Caco-2 (cell line): ENCODE results near the gene GFY. TPM values are rescaled to one million over a fixed set of nuclear protein-coding genes. Genes with fewer than 3 reads are reported as not detected.

Source experiments
- BruUV-seq: library from RNA; stranded (reverse); fragments of 400-500 nt; replicated peaks from 2 replicates; lab custom pipeline; 2021; lab: Mats Ljungman, UMichigan
- CTCF ChIA-PET: fragments of 300-600 bp; sonication (Branson Sonifier 250); formaldehyde crosslinking; loops from one replicate; lab custom pipeline; 2022; ENCODE audit warnings: antibody characterized with exemption; lab: Charles Lee
- POLR2A ChIA-PET: fragments of 300-600 bp; sonication (Branson Sonifier 250); formaldehyde crosslinking; loops from one replicate; lab custom pipeline; 2022; ENCODE audit warnings: antibody characterized with exemption; lab: Charles Lee
- DNase-seq, 2 experiments: peaks; one replicate each; pipeline versions ENCODE4 v3.0.0 to v3.0.0-alpha.2; 2020 to 2022
- H3K27me3 ChIP-seq: replicated peaks from 2 replicates; pipeline ENCODE4 v1.6.0; 2011; ENCODE audit warnings: low read length; ENCODE audit not compliant: control insufficient read depth, insufficient read depth
- H3K36me3 ChIP-seq: 2 replicates; pipeline ENCODE4 v1.5.1; 2011; ENCODE audit warnings: low read length; ENCODE audit not compliant: control insufficient read depth, insufficient read depth
- H3K4me1 ChIP-seq: fragments of 250-450 bp; sonication (Bioruptor Pico); 2 replicates; pipeline ENCODE4 v1.5.1; 2020; ENCODE audit warnings: mild to moderate bottlenecking
- H3K4me3 ChIP-seq: 2 replicates; pipeline ENCODE4 v1.5.1; 2011; ENCODE audit warnings: low read depth, mild to moderate bottlenecking, control low read depth, low read length
- H3K9me3 ChIP-seq: fragments of 250-450 bp; sonication (Bioruptor Pico); 2 replicates; pipeline ENCODE4 v1.5.1; 2020; ENCODE audit warnings: mild to moderate bottlenecking, moderate library complexity
- H3K27ac Mint-ChIP-seq: one replicate; pipeline ENCODE4 v1.8.0; 2022; ENCODE audit warnings: mixed read lengths; ENCODE audit not compliant: unreplicated experiment
- H3K27me3 Mint-ChIP-seq: one replicate; pipeline ENCODE4 v1.8.0; 2022; ENCODE audit warnings: mixed read lengths; ENCODE audit not compliant: insufficient read depth, unreplicated experiment
- H3K36me3 Mint-ChIP-seq: one replicate; pipeline ENCODE4 v1.8.0; 2022; ENCODE audit warnings: mild to moderate bottlenecking, mixed read lengths; ENCODE audit not compliant: insufficient read depth, unreplicated experiment
- H3K4me1 Mint-ChIP-seq: one replicate; pipeline ENCODE4 v1.8.0; 2022; ENCODE audit warnings: low read depth, mixed read lengths; ENCODE audit not compliant: unreplicated experiment
- H3K4me3 Mint-ChIP-seq: one replicate; pipeline ENCODE4 v1.8.0; 2022; ENCODE audit warnings: mild to moderate bottlenecking, moderate library complexity, mixed read lengths; ENCODE audit not compliant: unreplicated experiment
- H3K9me3 Mint-ChIP-seq: one replicate; pipeline ENCODE4 v1.8.0; 2022; ENCODE audit warnings: mixed read lengths; ENCODE audit not compliant: unreplicated experiment
- intact Hi-C: fragments of 100-400 bp; cut with micrococcal nuclease; formaldehyde crosslinking; loops from one replicate; pipeline ENCODE4 v1.10.0; 2022; ENCODE audit not compliant: unreplicated experiment
- total RNA-seq: library from RNA; stranded (reverse); gene quantifications from 2 replicates; pipeline ENCODE4 v1.2.3, GENCODE V29; 2022
- TF ChIP-seq, protein P1 (sequence below), 2 experiments: fragments of 200-600 bp in 1 of 2; IDR thresholded peaks; 1 replicate in 1 of 2; 2 replicates in 1 of 2; pipeline versions ENCODE4 v1.5.1 to v1.8.0; 2011 to 2022; ENCODE audit warnings: antibody characterized with exemption in 1 of 2, control low read depth in 1 of 2, inconsistent platforms in 1 of 2, low read depth in 1 of 2, low read length in 1 of 2, mild to moderate bottlenecking in 1 of 2, moderate library complexity in 1 of 2; ENCODE audit not compliant: insufficient read depth in 1 of 2, severe bottlenecking in 1 of 2, unreplicated experiment in 1 of 2

The GFY gene
- total RNA-seq, 1 experiment from 2014 or later = 0.25 TPM

DNA sequence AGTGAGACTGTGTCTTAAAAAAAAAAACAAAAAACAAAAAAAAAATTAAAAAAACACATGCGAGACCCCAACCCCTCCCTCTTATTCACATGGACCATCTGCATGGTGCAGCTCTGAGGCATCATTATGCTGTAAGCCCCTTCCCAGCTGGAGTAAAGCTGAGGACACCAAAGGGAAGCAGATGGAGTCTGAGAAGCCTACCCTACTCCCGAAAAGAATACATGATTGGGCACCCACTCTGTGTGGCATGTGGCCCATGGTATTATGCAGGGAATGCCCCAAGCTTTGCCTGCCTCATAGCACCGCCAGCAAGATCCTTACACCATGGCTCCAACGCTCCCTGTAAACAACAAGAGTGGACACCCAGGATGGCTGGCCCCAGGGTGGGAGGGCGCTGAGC lies 6.7 kb upstream of the GFY start:
- TF ChIP-seq, protein P1, sequence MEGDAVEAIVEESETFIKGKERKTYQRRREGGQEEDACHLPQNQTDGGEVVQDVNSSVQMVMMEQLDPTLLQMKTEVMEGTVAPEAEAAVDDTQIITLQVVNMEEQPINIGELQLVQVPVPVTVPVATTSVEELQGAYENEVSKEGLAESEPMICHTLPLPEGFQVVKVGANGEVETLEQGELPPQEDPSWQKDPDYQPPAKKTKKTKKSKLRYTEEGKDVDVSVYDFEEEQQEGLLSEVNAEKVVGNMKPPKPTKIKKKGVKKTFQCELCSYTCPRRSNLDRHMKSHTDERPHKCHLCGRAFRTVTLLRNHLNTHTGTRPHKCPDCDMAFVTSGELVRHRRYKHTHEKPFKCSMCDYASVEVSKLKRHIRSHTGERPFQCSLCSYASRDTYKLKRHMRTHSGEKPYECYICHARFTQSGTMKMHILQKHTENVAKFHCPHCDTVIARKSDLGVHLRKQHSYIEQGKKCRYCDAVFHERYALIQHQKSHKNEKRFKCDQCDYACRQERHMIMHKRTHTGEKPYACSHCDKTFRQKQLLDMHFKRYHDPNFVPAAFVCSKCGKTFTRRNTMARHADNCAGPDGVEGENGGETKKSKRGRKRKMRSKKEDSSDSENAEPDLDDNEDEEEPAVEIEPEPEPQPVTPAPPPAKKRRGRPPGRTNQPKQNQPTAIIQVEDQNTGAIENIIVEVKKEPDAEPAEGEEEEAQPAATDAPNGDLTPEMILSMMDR (IDR thresholded peaks at IDR 0.05; ENCODE audit: insufficient read depth in 1 of 2, low read depth in 1 of 2, low read length in 1 of 2, severe bottlenecking in 1 of 2, unreplicated experiment in 1 of 2) = no peak
- DNase-seq = no peak
- no peaks in the 10 kb centered on the region for H3K9me3 Mint-ChIP-seq
- intact Hi-C loops = no loop called here
- no peak overlapping the region for H3K4me3 Mint-ChIP-seq
- no peaks in the 10 kb centered on the region for H3K9me3 ChIP-seq
- peaks cover 34% of the 10 kb centered on the region for H3K27me3 Mint-ChIP-seq
- ChIA-PET CTCF (no interaction called here), POLR2A (no interaction called here)
- peaks cover 11% of the 10 kb centered on the region for H3K4me1 Mint-ChIP-seq
- H3K4me3 ChIP-seq = no peak overlapping the region
- H3K4me1 ChIP-seq = peaks cover 21% of the 10 kb centered on the region
- BruUV-seq = no TSS peak
- H3K27ac Mint-ChIP-seq = no peak overlapping the region
- H3K36me3 Mint-ChIP-seq = peaks cover 6% of the 10 kb centered on the region
- 0 out of 2 replicates have a peak, but pooled peaks cover 2% of the 10 kb centered on the region for H3K27me3 ChIP-seq
- no peaks in the 10 kb centered on the region for H3K36me3 ChIP-seq

DNA sequence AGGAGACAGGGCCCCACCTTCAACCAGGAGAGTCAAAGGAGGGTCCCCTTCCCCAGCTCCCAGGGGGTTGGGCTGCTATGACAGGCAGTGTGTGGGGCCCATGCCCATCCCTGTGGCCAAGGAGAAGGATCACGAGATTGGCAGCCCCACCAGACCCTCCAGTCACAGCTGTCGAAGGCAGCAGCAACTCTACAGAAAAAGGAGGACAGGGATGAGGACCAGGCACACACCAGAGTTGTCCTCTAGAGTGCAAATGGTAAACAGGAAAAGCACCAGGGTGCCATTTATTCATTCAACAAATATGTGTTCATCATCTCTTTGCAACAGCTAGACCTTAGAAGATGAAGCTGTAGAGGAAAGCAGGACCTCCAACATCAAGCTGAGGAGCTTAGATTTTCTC lies 6.0 kb upstream of the GFY start:
- H3K27ac Mint-ChIP-seq = no peak overlapping the region
- Histone ChIP-seq H3K4me3 (no peak overlapping the region), H3K27me3 (peaks cover 2% of the 10 kb centered on the region; the same call in 1 of the 2 replicates), H3K4me1 (peaks cover 24% of the 10 kb centered on the region), H3K36me3 (no peaks in the 10 kb centered on the region), H3K9me3 (no peaks in the 10 kb centered on the region)
- no TSS peak for BruUV-seq
- no peak for DNase-seq
- peaks cover 37% of the 10 kb centered on the region for H3K27me3 Mint-ChIP-seq
- H3K4me3 Mint-ChIP-seq = no peak overlapping the region
- CTCF ChIA-PET = interaction anchor here (0.6 kb wide), 1 partner anchor 33 kb away, joined by 5 read pairs; no protein-coding TSS in a partner anchor
- POLR2A ChIA-PET = no interaction called here
- H3K36me3 Mint-ChIP-seq = peaks cover 6% of the 10 kb centered on the region
- H3K9me3 Mint-ChIP-seq = no peaks in the 10 kb centered on the region
- peaks cover 15% of the 10 kb centered on the region for H3K4me1 Mint-ChIP-seq
- intact Hi-C loops = no loop called here
- TF ChIP-seq, protein P1 (IDR thresholded peaks at IDR 0.05; ENCODE audit: insufficient read depth in 1 of 2, low read depth in 1 of 2, low read length in 1 of 2, severe bottlenecking in 1 of 2, unreplicated experiment in 1 of 2) = no peak

DNA sequence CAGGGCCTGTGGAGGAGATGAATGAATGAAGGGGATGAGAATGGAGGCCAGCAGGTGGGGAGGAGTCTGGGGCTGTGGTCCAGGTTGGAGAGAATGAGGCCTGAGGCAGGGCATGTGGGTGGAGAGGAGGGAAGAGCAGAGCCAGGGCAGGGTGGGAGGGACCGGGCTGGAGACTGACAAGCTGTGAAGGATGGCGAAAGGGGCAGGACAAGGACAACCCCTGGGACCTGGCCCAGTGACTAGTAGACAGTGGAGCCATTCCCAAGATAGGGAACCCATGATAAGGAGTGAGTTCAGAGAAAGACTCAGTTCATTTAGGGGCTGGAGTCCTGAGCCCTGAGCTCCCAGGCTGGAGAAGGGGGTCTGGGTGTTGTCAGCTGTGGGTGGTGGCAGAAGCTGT lies 5.0 kb upstream of the GFY start:
- peaks cover 2% of the 10 kb centered on the region; the same call in 1 of the 2 replicates for H3K27me3 ChIP-seq
- H3K36me3 Mint-ChIP-seq = peaks cover 6% of the 10 kb centered on the region
- H3K27ac Mint-ChIP-seq = no peak overlapping the region
- no peak for DNase-seq
- H3K27me3 Mint-ChIP-seq = peaks cover 45% of the 10 kb centered on the region
- H3K36me3 ChIP-seq = no peaks in the 10 kb centered on the region
- H3K9me3 ChIP-seq = no peaks in the 10 kb centered on the region
- no peak overlapping the region for H3K4me3 Mint-ChIP-seq
- H3K4me3 ChIP-seq = no peak overlapping the region
- intact Hi-C loops = no loop called here
- BruUV-seq = no TSS peak
- CTCF ChIA-PET = no interaction called here
- POLR2A ChIA-PET = no interaction called here
- no peaks in the 10 kb centered on the region for H3K9me3 Mint-ChIP-seq
- TF ChIP-seq, protein P1 (IDR thresholded peaks at IDR 0.05; ENCODE audit: insufficient read depth in 1 of 2, low read depth in 1 of 2, low read length in 1 of 2, severe bottlenecking in 1 of 2, unreplicated experiment in 1 of 2) = no peak
- H3K4me1 Mint-ChIP-seq = peaks cover 15% of the 10 kb centered on the region
- peaks cover 24% of the 10 kb centered on the region for H3K4me1 ChIP-seq
